GM19397 (cell line): ENCODE measurements around the gene KCNG3.

ENCODE experiments used
- ATAC-seq: cut with Tn5 transposase; IDR thresholded peaks from one replicate; pipeline ENCODE4 v1.9.1; 2021; ENCODE audit warnings: mild to moderate bottlenecking, moderate library complexity; ENCODE audit not compliant: unreplicated experiment

KCNG3 gene

GRCh38 chr2:42493468-42494354, at the start of gene KCNG3:
Gene KCNG3, minus strand, starts transcription at chr2:42493982. Its CDS starts 481 bp downstream, at chr2:42493501.
- ATAC-seq, result peak; percentile 61

- ATAC-seq, result no peak
These were observed 49.1 kb upstream of the KCNG3 start for GRCh38 chr2:42542871-42543270.

GRCh38 chr2:42537493-42537892, 43.7 kb upstream of the KCNG3 start:
- ATAC-seq, result no peak

- ATAC-seq, result no peak
These were observed 38.6 kb upstream of the KCNG3 start for GRCh38 chr2:42532397-42532796.

- no peak for ATAC-seq
These were observed 29.6 kb upstream of the KCNG3 start for GRCh38 chr2:42523341-42523740.

- no peak for ATAC-seq
These were observed 28.3 kb upstream of the KCNG3 start for GRCh38 chr2:42522035-42522434.

GRCh38 chr2:42519624-42520023, 25.8 kb upstream of the KCNG3 start:
- ATAC-seq, result no peak

GRCh38 chr2:42516418-42516901, 22.7 kb upstream of the KCNG3 start:
- ATAC-seq, result no peak

- no peak for ATAC-seq
These were observed 19.6 kb upstream of the KCNG3 start for GRCh38 chr2:42513252-42513918.

GRCh38 chr2:42510608-42511243, 16.9 kb upstream of the KCNG3 start:
- no peak for ATAC-seq

GRCh38 chr2:42510191-42510590, 16.4 kb upstream of the KCNG3 start:
- ATAC-seq, result no peak

GRCh38 chr2:42504364-42505230, 10.8 kb upstream of the KCNG3 start:
- no peak for ATAC-seq

GRCh38 chr2:42503291-42503690, 9.5 kb upstream of the KCNG3 start:
- ATAC-seq, result no peak

GRCh38 chr2:42498497-42498896, 4.7 kb upstream of the KCNG3 start:
- ATAC-seq, result no peak

- ATAC-seq, result no peak
These were observed 1.8 kb upstream of the KCNG3 start for GRCh38 chr2:42495611-42496010.

- no peak for ATAC-seq
These were observed 1.4 kb upstream of the KCNG3 start for GRCh38 chr2:42495234-42495581.

- peak; percentile 50 for ATAC-seq
These were observed 812 bp upstream of the KCNG3 start for GRCh38 chr2:42494355-42495233.

GRCh38 chr2:42492691-42493467, 903 bp downstream of the KCNG3 start:
- ATAC-seq, result no peak

- no peak for ATAC-seq
These were observed 5.5 kb downstream of the KCNG3 start for GRCh38 chr2:42488297-42488696.
